Right hindlimb (tissue), 1 donor: Measurements from ENCODE around the gene PIK3CG.

Experiments
- DNase-seq: peaks from one replicate; pipeline ENCODE4 v3.0.0-alpha.2; 2018

PIK3CG gene

GRCh38 chr7:106858618-106859532 is 6.2 kb upstream of the PIK3CG start:
- peak; percentile 45 for DNase-seq

- no peak for DNase-seq
These were observed 2.6 kb upstream of the PIK3CG start for GRCh38 chr7:106862317-106863089.

DNA sequence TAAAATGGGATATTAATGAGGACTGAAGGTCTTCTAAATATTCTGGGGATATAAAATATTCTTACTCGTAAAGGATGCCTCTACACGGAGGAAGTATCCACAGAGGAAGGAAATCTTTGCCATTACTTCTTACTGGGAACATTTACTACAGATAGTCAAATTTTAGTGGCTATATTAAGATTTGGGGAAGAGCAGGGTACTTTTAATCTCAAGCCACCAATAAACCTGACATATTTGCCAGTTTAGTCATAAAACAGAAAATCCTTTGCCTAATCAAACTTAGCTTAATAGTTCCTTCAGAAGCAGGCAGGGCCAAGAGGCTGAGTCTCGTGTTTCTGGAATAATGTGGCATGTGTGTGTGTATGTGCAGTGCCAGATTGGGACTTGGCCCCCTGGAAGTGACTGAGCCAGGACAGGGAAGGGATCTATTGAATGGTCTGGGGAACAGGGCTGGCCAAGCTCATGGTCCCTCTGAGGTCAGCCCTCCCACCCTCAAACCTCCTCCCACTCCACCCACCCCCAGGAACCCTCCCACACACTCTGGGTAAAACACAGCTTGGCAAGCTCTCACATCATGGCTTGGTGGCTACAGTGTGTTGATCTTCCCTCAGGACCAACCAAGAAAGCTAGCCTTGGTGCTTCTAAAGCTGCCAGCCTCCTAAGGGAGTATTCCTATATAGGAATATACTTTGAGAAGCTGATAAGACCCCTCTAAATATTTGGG is 1.6 kb upstream of the PIK3CG start:
- no peak for DNase-seq

- DNase-seq = no peak
These were observed 592 bp upstream of the PIK3CG start for GRCh38 chr7:106864298-106865081.

DNA sequence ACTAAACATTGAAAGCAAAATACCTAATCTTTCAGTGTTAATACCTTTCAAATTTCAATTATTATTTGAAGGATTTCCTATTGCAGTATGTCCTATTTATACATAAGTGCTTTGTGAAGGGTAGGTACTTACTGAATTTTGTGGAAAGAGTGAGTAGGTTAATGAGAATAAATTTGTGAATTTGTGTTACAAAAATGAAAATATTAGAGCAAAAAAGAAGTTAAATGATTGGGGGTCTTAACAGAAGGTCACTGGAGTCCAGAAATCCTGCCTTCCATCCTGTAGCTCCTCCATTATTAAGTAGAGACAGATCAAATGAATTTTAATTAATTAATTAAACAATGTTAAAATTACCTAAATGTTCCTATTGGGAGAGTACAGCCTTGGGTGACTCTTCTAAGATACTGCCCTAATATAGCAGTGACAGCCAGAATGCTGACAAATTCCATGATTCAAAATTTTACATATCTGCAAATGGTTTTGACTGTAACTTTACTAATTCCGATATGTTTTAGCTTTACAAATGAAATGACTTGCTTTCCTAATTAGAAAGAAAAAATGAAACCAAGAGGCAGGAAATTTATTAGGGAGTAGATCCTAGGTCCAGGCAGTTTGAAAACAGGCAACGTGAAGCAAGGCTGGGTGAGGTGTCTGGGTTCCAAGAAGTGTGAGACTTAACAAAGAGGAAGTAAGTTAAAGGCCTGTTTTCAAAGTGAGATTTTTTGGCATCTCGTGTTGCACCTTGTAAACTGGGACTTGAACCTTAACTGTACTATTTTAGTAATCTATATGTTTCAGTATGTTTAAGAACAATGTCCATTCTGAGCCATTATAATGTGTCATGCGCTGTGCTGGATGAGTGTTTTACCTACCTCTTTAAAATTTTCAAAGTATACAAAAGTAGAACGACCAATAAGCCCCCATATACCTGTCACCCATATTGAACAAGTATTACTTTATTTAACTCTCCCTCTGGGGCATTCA is 1.5 kb downstream of the PIK3CG start:
- no peak for DNase-seq

DNA sequence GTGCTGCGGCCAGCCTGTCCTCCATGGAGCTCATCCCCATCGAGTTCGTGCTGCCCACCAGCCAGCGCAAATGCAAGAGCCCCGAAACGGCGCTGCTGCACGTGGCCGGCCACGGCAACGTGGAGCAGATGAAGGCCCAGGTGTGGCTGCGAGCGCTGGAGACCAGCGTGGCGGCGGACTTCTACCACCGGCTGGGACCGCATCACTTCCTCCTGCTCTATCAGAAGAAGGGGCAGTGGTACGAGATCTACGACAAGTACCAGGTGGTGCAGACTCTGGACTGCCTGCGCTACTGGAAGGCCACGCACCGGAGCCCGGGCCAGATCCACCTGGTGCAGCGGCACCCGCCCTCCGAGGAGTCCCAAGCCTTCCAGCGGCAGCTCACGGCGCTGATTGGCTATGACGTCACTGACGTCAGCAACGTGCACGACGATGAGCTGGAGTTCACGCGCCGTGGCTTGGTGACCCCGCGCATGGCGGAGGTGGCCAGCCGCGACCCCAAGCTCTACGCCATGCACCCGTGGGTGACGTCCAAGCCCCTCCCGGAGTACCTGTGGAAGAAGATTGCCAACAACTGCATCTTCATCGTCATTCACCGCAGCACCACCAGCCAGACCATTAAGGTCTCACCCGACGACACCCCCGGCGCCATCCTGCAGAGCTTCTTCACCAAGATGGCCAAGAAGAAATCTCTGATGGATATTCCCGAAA is 2.7 kb downstream of the PIK3CG start:
- no peak for DNase-seq

- no peak for DNase-seq
These were observed 3.3 kb downstream of the PIK3CG start for GRCh38 chr7:106868364-106868763.

DNA sequence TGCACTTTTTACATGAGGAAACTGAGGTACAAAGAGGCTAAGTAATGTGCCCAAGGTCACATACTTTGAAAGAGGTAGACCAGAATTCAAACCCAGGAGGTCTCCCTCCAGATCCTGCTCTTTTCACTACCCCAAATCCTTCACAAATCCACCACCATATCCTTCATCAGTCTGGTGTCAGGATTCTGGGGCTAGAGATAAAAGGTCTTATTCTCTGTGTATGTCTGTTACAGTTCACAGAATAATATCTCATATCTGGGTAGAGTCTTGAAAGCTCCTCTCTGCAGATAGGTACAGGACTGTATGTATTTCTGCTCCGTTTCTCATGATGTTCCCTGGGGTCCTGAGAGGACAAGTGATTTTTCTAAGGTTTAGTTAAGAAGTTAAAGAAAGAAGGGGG is 4.9 kb downstream of the PIK3CG start:
- DNase-seq = no peak

- DNase-seq = no peak
These were observed 5.4 kb downstream of the PIK3CG start for GRCh38 chr7:106870528-106870927.

DNA sequence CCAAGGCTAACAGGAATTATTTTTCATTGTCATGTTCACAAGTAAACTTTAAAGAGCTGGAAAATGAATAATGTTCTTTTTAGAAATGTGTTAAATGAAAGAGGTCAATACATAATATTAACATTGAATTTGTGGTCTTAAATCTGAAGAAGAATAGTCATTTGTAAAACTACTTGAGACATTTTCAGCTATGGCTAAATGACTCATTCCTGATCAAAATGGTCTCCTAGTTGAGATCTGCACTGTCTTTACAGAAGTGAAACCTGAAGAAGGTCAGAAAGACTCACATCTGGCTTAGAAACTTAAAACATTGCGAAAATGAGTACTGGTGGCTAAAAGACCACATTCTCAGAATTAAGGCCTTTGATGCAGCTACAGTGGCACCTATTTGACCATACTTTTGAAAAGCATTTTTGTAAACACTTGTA is 5.9 kb downstream of the PIK3CG start:
- DNase-seq = no peak

DNA sequence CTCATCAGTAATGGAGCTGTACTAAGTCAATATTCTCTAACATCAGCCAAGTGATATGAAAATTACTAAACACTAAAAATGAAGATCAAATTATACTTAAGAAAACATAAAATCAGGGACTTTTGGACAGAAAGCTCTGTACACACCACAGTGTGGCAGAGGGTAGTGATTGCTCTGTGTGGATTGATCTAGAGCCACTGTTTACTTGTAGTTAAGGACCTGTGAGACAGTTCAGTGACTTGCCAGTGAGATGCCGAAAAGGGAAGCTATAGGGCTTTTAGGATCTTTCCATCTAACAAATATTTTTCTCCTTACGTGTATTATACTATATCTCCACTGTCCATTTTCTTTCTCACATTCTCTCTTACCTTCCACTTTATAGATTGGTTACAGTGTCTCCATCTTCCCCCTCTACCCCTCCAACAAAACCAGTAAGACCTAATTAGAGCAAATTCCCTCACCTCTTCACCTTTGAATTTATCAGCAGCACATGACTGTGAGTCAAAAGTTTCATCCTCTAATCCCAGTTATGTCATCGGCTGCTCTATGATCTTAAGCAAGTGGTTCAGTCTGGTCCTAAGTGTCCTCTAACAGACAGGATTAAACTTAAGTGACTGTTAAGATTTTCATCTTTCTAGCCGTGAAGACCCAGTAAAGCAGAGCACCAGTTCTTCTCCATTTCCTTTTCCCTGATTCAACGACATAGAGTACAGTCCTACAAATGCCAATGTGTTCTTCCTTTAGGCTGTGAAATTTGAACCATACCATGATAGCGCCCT is 6.9 kb downstream of the PIK3CG start:
- no peak for DNase-seq

- no peak for DNase-seq
These were observed 7.7 kb downstream of the PIK3CG start for GRCh38 chr7:106872763-106873162.

- no peak for DNase-seq
These were observed 9.0 kb downstream of the PIK3CG start for GRCh38 chr7:106874076-106874475.

DNA sequence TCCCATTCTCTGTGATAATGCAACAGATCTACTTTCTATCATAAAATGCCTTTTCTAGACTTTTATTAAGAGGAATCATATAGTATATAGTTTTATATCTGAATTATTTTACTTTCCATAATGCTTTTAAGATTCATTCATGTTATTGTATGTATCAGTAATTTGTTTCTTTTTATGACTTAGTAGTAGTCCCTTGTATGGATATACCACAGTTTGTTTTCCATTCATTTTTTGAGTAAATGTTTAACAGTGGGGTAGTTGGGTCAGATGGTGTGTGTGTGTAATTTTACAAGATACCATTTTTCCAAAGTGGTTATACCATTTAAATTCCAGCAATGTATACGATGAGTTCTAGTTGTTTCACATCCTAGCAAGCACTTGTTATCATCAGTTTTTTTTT is 10.4 kb downstream of the PIK3CG start:
- no peak for DNase-seq

GRCh38 chr7:106878748-106879439 is 13.8 kb downstream of the PIK3CG start:
- DNase-seq = no peak

GRCh38 chr7:106881984-106882383 is 16.9 kb downstream of the PIK3CG start:
- DNase-seq = no peak

DNA sequence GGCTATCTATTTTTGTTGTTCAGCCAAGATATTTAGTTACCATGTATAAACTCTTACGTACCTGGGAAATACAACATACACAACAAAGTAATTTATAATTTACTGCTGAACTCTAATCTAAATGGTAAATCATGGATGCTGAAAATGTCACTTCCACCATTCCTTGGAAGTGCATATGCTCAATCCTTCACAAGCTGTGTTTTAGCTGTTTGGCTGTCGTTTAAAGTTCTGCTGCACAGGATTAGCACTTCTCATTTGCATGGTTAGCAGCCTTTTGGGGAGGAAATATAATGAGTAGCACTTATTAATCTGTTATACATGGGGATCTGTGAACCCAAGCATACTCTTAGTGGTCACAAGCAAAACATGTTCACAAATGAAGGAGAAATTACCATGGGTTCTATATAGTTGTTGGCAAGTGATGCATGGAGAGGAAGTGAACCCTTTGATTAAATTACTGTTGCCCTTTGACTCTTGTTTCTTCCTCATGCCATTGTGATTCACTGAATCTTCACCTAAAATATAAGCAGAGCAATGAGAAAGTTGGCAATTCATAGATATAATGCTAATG is 18.5 kb downstream of the PIK3CG start:
- DNase-seq = no peak

- DNase-seq = no peak
These were observed 20.6 kb downstream of the PIK3CG start for GRCh38 chr7:106885652-106886051.

DNA sequence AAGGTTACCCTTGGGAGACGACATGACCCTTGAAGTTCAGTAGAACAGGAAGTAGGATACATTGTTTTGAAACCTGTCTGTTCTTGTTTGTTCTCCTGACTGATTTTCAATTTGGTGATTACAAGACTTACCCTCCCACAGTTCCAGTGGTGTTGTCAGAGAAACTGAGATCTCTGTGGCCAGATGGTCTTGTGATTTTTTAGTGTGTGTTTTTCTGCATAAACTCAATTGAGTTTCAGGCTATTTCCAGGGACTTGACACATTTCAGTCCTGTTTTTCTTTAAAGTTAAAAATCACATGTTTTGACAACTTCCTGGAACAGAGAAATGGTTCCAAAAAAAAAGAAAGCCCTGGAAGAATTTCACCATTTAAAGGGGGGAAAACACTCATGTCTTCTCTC is 22.3 kb downstream of the PIK3CG start:
- no peak for DNase-seq
